ENCODE data around the gene TMEM229B. TPM values are rescaled to one million over a fixed set of nuclear protein-coding genes. Genes with fewer than 3 reads are reported as not detected.

TMEM229B gene
- total and polyA plus RNA-seq, 2 of the 4 experiments (the other 2 are of a cell fraction), result under 0.01 TPM; not detected in 1

GRCh38 chr14:67533754-67534085 lies 45.2 kb upstream of the TMEM229B start:
- POLR2A ChIA-PET (ENCODE audit: unreplicated experiment), result no interaction called here
- Histone ChIP-seq H2AK5ac (ENCODE audit: low read depth, low read length) (no peak overlapping the region), H4K5ac (ENCODE audit: low read depth, low read length) (no peak overlapping the region), H2BK20ac (ENCODE audit: low read depth, low read length) (no peak overlapping the region), H3K79me1 (ENCODE audit: low read depth in 1 of 2, low read length in 2 of 2) (no peaks in the 10 kb centered on the region), H3K4me2 (ENCODE audit: low read depth, low read length) (peak overlapping the region; percentile 64), H4K8ac (ENCODE audit: low read depth in 2 of 2, low read length in 2 of 2) (no peak overlapping the region), H3K9me1 (ENCODE audit: insufficient read depth, low read length) (no peaks in the 10 kb centered on the region), H3K9me3 (ENCODE audit: control insufficient read depth, insufficient read depth, low read length) (no peaks in the 10 kb centered on the region), H3K23ac (ENCODE audit: low read depth, low read length) (0 out of 2 replicates have a peak overlapping the region, but pooled peaks have one; percentile 25), H3K4me1 (ENCODE audit: control insufficient read depth, insufficient read depth, low read length) (no peaks in the 10 kb centered on the region), H2BK15ac (ENCODE audit: low read depth, low read length) (no peak overlapping the region), H2AK9ac (replicated peaks; ENCODE audit: low read depth, low read length, poor library complexity) (peak overlapping the region; percentile 42), H2BK120ac (ENCODE audit: low read depth, low read length) (no peak overlapping the region), H3K18ac (ENCODE audit: low read depth, low read length) (no peak overlapping the region), H4K91ac (ENCODE audit: insufficient read depth, low read depth, low read length) (no peak overlapping the region), H3K4ac (ENCODE audit: low read depth, low read length) (no peak overlapping the region), H3K14ac (replicated peaks; ENCODE audit: low read depth, low read length) (no peak overlapping the region), H3K4me3 (ENCODE audit: insufficient read depth, low read depth, low read length) (peak overlapping the region; percentile 60; the same call in 1 of the 2 replicates), H3K27me3 (ENCODE audit: control insufficient read depth, insufficient read depth, low read length) (peaks cover 35% of the 10 kb centered on the region), H2AFZ (replicated peaks; ENCODE audit: low read length, poor library complexity) (peak overlapping the region; percentile 94), H3K36me3 (ENCODE audit: control insufficient read depth, insufficient read depth, low read length) (no peaks in the 10 kb centered on the region), H2BK5ac (ENCODE audit: low read depth, low read length, poor library complexity, severe bottlenecking) (no peak overlapping the region), H4K20me1 (ENCODE audit: insufficient read depth, low read length) (no peaks in the 10 kb centered on the region), H3K56ac (ENCODE audit: extremely low read depth, insufficient read depth, low read length) (no peak overlapping the region), H3K9ac (ENCODE audit: low read depth, low read length) (no peak overlapping the region), H3K27ac (ENCODE audit: insufficient read depth, low read length) (no peak overlapping the region)
- no peak for TF ChIP-seq USF2 (IDR thresholded peaks at IDR 0.05; ENCODE audit: low read depth, low read length)
- no peak for TF ChIP-seq ELK1 (IDR thresholded peaks at IDR 0.05; ENCODE audit: borderline replicate concordance, low read depth, low read length)
- TF ChIP-seq MAZ (IDR thresholded peaks at IDR 0.05; ENCODE audit: borderline replicate concordance, low read depth, low read length), result no peak
- TF ChIP-seq RAD21 (IDR thresholded peaks at IDR 0.05; ENCODE audit: low read length), result no peak
- no peak for TF ChIP-seq NFE2L2 (IDR thresholded peaks at IDR 0.05; ENCODE audit: low read depth, low read length)
- no peak for TF ChIP-seq FOS (IDR thresholded peaks at IDR 0.05; ENCODE audit: low read depth, low read length)
- no TSS peak for BruUV-seq (replicated peaks)
- no peak for DNase-seq
- in situ Hi-C loops (cut with MboI; ENCODE audit: low sequenced_read_pairs) (no loop called here), dilution Hi-C loops (cut with HindIII; ENCODE audit: low sequenced_read_pairs, unreplicated experiment) (no loop called here), intact Hi-C loops (cut with micrococcal nuclease) (no loop called here)
- ATAC-seq (ENCODE audit: low read depth), result no peak
- WGBS, 2 experiments (ENCODE audit: extremely low coverage in 2 of 2, insufficient read length in 1 of 2), result no CpG with 5 or more reads among the region's 6 CpGs
- CTCF ChIA-PET, result interaction anchor here (1.3 to 2.0 kb wide), 2 partner anchors 23 to 38 kb away, joined by 5 read pairs; no protein-coding TSS in a partner anchor
